Astrocyte of the cerebellum (primary cell): ENCODE data around the gene POU2F3.

Source experiments
- DNase-seq: peaks from one replicate; pipeline ENCODE4 v3.0.0-alpha.2; 2011; ENCODE audit warnings: low read depth
- H3K4me3 ChIP-seq: 2 replicates; pipeline ENCODE4 v1.5.1; 2011; ENCODE audit warnings: mild to moderate bottlenecking, low read depth, low read length, moderate library complexity
- CTCF ChIP-seq: IDR thresholded peaks from 2 replicates; pipeline ENCODE4 v1.5.1; 2012; ENCODE audit warnings: low read length, low read depth, moderate library complexity, mild to moderate bottlenecking; ENCODE audit errors: missing control alignments
- in situ Hi-C: cut with HindIII; loops from 2 replicates; pipeline ENCODE4 v1.10.0; 2017; ENCODE audit warnings: low sequenced_read_pairs

Gene POU2F3

GRCh38 chr11:120284272-120284671, 44.3 kb downstream of the POU2F3 start:
- H3K4me3 ChIP-seq = no peak overlapping the region
- in situ Hi-C loops = no loop called here
- TF ChIP-seq CTCF = no peak
- DNase-seq = no peak

GRCh38 chr11:120285256-120285655, 45.3 kb downstream of the POU2F3 start:
- in situ Hi-C loops = no loop called here
- no peak overlapping the region for H3K4me3 ChIP-seq
- TF ChIP-seq CTCF = no peak
- DNase-seq = no peak

GRCh38 chr11:120288021-120288420, 48.1 kb downstream of the POU2F3 start:
- DNase-seq = no peak
- H3K4me3 ChIP-seq = no peak overlapping the region
- in situ Hi-C loops = no loop called here
- no peak for TF ChIP-seq CTCF

GRCh38 chr11:120289426-120289825, 49.5 kb downstream of the POU2F3 start:
- H3K4me3 ChIP-seq = no peak overlapping the region
- DNase-seq = no peak
- TF ChIP-seq CTCF = no peak
- in situ Hi-C loops = no loop called here

- no peak for DNase-seq
- in situ Hi-C loops = no loop called here
- TF ChIP-seq CTCF = no peak
- H3K4me3 ChIP-seq = no peak overlapping the region
Observed at GRCh38 chr11:120290956-120291355, 51.0 kb downstream of the POU2F3 start.

- H3K4me3 ChIP-seq = no peak overlapping the region
- in situ Hi-C loops = no loop called here
- TF ChIP-seq CTCF = no peak
- no peak for DNase-seq
Observed at GRCh38 chr11:120293038-120293800, 53.3 kb downstream of the POU2F3 start.

- no peak for DNase-seq
- in situ Hi-C loops = no loop called here
- TF ChIP-seq CTCF = no peak
- H3K4me3 ChIP-seq = no peak overlapping the region
Observed at GRCh38 chr11:120294096-120294495, 54.2 kb downstream of the POU2F3 start.
